Mammary epithelial cell (primary cell): ENCODE measurements around the gene STOX1.

ENCODE experiments used
- EZH2 ChIP-seq: IDR thresholded peaks from 2 replicates; pipeline ENCODE4 v1.6.1; 2012; ENCODE audit warnings: low read length, inconsistent platforms, borderline replicate concordance
- TF ChIP-seq, protein P1 (sequence below), 2 donors: IDR thresholded peaks in 1 of 2; conservative IDR thresholded peaks in 1 of 2; 2 replicates each; pipeline ENCODE4 v1.5.1; 2011 to 2012; ENCODE audit warnings: inconsistent platforms in 2 of 2, low read length in 2 of 2, mild to moderate bottlenecking in 2 of 2, control low read depth in 1 of 2, low read depth in 1 of 2; ENCODE audit not compliant: insufficient read depth in 1 of 2; ENCODE audit errors: extremely low read depth in 1 of 2

DNA sequence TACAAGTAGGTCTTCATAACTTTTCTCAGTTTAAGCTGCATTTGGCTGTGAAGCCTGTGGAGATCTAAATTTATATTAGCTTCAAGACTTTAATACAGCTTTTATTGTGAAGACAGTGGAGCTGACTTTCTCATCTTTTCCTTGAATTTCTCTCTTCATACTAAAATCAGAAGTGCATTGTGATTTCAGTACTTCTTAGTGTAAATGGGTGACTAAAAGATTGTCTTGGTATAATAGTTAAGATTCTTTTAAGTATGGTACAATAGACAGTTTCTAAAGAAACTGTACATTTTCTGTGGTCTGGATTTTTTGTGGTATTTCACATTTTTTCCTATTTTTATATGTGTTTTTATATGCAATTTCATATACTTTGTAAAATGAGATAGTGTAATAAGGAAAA, 107.7 kb downstream of the STOX1 start:
- TF ChIP-seq, protein P1, sequence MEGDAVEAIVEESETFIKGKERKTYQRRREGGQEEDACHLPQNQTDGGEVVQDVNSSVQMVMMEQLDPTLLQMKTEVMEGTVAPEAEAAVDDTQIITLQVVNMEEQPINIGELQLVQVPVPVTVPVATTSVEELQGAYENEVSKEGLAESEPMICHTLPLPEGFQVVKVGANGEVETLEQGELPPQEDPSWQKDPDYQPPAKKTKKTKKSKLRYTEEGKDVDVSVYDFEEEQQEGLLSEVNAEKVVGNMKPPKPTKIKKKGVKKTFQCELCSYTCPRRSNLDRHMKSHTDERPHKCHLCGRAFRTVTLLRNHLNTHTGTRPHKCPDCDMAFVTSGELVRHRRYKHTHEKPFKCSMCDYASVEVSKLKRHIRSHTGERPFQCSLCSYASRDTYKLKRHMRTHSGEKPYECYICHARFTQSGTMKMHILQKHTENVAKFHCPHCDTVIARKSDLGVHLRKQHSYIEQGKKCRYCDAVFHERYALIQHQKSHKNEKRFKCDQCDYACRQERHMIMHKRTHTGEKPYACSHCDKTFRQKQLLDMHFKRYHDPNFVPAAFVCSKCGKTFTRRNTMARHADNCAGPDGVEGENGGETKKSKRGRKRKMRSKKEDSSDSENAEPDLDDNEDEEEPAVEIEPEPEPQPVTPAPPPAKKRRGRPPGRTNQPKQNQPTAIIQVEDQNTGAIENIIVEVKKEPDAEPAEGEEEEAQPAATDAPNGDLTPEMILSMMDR (conservative IDR thresholded peaks at IDR 0.05 in 1 of 2, IDR thresholded peaks at IDR 0.05 in 1 of 2; ENCODE audit: extremely low read depth in 1 of 2, insufficient read depth in 1 of 2, low read depth in 1 of 2, low read length in 2 of 2) = no peak
- TF ChIP-seq EZH2 = no peak
